Measurements from ENCODE around the gene ITIH4. TPM values are rescaled to one million over a fixed set of nuclear protein-coding genes. Genes with fewer than 3 reads are reported as not detected.

ITIH4 gene
- polyA plus RNA-seq, 1 of the 3 experiments (the other 2 are of a cell fraction), result 2.0 TPM

GRCh38 chr3:52874160-52874701 is 43.8 kb upstream of the ITIH4 start:
- Histone ChIP-seq H3K36me3 (replicated peaks in 1 of 2; ENCODE audit: control insufficient read depth in 1 of 2, insufficient read depth in 2 of 2, low read length in 1 of 2) (peaks cover 0 to 2% of the 10 kb centered on the region in 2 experiments), H2AFZ (ENCODE audit: low read depth) (no peak overlapping the region), H3K9me2 (no peaks in the 10 kb centered on the region), H3K79me2 (ENCODE audit: insufficient read depth) (no peaks in the 10 kb centered on the region), H3K4me1 (ENCODE audit: control insufficient read depth in 1 of 2, insufficient read depth in 2 of 2, low read depth in 1 of 2, low read length in 1 of 2) (peaks cover 0 to 4% of the 10 kb centered on the region in 2 experiments; a peak in 1 of 4 replicates), H3K9me3 (no peaks in the 10 kb centered on the region), H3K4me3 (ENCODE audit: low read depth in 2 of 2, low read length in 1 of 2) (no peak overlapping the region), H3F3A (replicated peaks; ENCODE audit: insufficient read depth) (no peaks in the 10 kb centered on the region), H3K27me3 (ENCODE audit: insufficient read depth) (no peaks in the 10 kb centered on the region), H3K9ac (no peak overlapping the region), H4K20me1 (ENCODE audit: insufficient read depth) (0 out of 2 replicates have a peak, but pooled peaks cover 4% of the 10 kb centered on the region), H3K27ac (ENCODE audit: low read depth in 2 of 2, low read length in 1 of 2) (no peak overlapping the region), H3K4me2 (no peak overlapping the region)
- DNase-seq, result no peak
- CTCF ChIA-PET, result interaction anchor here (0.9 kb wide), 1 partner anchor 19 kb away, joined by 3 read pairs; no protein-coding TSS in a partner anchor
- POLR2A ChIA-PET, result no interaction called here
- WGBS (ENCODE audit: low lambda C conversion rate), result 93% methylated on average over 5 of the region's 5 CpGs
- TF ChIP-seq EP300 (IDR thresholded peaks at IDR 0.05; ENCODE audit: borderline replicate concordance in 1 of 2, low read depth in 1 of 2, low read length in 1 of 2) (no peak), NFIC (IDR thresholded peaks at IDR 0.05; ENCODE audit: borderline replicate concordance) (no peak), SIN3A (IDR thresholded peaks at IDR 0.05; ENCODE audit: borderline replicate concordance, low read depth, low read length) (no peak), FOXJ3 (CRISPR knock-in tag; IDR thresholded peaks at IDR 0.05) (no peak), CHD2 (IDR thresholded peaks at IDR 0.05; ENCODE audit: low read length, partially characterized antibody) (no peak), USF1 (IDR thresholded peaks at IDR 0.05; ENCODE audit: borderline replicate concordance, low read depth) (no peak), GATA2 (CRISPR knock-in tag; IDR thresholded peaks at IDR 0.05) (no peak), GABPA (IDR thresholded peaks at IDR 0.05; ENCODE audit: low read depth) (no peak), TCF12 (IDR thresholded peaks at IDR 0.05) (no peak), FOSL2 (IDR thresholded peaks at IDR 0.05; ENCODE audit: borderline replicate concordance, low read depth) (no peak), EZH2phosphoT487 (IDR thresholded peaks at IDR 0.05; ENCODE audit: borderline replicate concordance, low read depth) (no peak), TEAD4 (IDR thresholded peaks at IDR 0.05; ENCODE audit: borderline replicate concordance, insufficient read depth) (no peak), ZBTB33 (IDR thresholded peaks at IDR 0.05; ENCODE audit: borderline replicate concordance, low read depth) (no peak), JUND (IDR thresholded peaks at IDR 0.05) (no peak), YY1 (IDR thresholded peaks at IDR 0.05; ENCODE audit: low read depth) (no peak), RFX5 (IDR thresholded peaks at IDR 0.05; ENCODE audit: low read length) (no peak), TAF1 (IDR thresholded peaks at IDR 0.05; ENCODE audit: borderline replicate concordance, low read depth, low read length) (no peak), PBX3 (IDR thresholded peaks at IDR 0.05) (no peak)
- TF ChIP-seq, protein P1, sequence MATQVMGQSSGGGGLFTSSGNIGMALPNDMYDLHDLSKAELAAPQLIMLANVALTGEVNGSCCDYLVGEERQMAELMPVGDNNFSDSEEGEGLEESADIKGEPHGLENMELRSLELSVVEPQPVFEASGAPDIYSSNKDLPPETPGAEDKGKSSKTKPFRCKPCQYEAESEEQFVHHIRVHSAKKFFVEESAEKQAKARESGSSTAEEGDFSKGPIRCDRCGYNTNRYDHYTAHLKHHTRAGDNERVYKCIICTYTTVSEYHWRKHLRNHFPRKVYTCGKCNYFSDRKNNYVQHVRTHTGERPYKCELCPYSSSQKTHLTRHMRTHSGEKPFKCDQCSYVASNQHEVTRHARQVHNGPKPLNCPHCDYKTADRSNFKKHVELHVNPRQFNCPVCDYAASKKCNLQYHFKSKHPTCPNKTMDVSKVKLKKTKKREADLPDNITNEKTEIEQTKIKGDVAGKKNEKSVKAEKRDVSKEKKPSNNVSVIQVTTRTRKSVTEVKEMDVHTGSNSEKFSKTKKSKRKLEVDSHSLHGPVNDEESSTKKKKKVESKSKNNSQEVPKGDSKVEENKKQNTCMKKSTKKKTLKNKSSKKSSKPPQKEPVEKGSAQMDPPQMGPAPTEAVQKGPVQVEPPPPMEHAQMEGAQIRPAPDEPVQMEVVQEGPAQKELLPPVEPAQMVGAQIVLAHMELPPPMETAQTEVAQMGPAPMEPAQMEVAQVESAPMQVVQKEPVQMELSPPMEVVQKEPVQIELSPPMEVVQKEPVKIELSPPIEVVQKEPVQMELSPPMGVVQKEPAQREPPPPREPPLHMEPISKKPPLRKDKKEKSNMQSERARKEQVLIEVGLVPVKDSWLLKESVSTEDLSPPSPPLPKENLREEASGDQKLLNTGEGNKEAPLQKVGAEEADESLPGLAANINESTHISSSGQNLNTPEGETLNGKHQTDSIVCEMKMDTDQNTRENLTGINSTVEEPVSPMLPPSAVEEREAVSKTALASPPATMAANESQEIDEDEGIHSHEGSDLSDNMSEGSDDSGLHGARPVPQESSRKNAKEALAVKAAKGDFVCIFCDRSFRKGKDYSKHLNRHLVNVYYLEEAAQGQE (IDR thresholded peaks at IDR 0.05; ENCODE audit: low read depth, low read length), result no peak
- TF ChIP-seq, protein P2, sequence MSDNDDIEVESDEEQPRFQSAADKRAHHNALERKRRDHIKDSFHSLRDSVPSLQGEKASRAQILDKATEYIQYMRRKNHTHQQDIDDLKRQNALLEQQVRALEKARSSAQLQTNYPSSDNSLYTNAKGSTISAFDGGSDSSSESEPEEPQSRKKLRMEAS (IDR thresholded peaks at IDR 0.05; ENCODE audit: low read depth), result no peak

Measured in SK-N-SH (cell line).